ENCODE measurements around the gene RHOV.

The RHOV gene

GRCh38 chr15:40823572-40824343 lies 50.3 kb downstream of the RHOV start:
- FAIRE-seq = no peak

More at GRCh38 chr15:40823572-40824343, 50.3 kb downstream of the RHOV start:
- DNase-seq (ENCODE audit: extremely low spot score, insufficient read length, low read depth) = no peak

All from GM18507 (cell line).